ENCODE data around the gene ANKUB1.

- TF ChIP-seq CTCF (IDR thresholded peaks at IDR 0.05) (no peak), POLR2A (IDR thresholded peaks at IDR 0.05) (no peak)
Observed at GRCh38 chr3:149790698-149791097, 1.7 kb downstream of the ANKUB1 start.

All from testis (tissue), 2 donors.